GM10847 (cell line): ENCODE measurements around the gene LPO.

Experiments used
- POLR2A ChIP-seq: IDR thresholded peaks from 2 replicates; pipeline ENCODE4 v1.6.1; 2011; ENCODE audit not compliant: insufficient read length; ENCODE audit errors: extremely low read depth

The LPO gene

DNA sequence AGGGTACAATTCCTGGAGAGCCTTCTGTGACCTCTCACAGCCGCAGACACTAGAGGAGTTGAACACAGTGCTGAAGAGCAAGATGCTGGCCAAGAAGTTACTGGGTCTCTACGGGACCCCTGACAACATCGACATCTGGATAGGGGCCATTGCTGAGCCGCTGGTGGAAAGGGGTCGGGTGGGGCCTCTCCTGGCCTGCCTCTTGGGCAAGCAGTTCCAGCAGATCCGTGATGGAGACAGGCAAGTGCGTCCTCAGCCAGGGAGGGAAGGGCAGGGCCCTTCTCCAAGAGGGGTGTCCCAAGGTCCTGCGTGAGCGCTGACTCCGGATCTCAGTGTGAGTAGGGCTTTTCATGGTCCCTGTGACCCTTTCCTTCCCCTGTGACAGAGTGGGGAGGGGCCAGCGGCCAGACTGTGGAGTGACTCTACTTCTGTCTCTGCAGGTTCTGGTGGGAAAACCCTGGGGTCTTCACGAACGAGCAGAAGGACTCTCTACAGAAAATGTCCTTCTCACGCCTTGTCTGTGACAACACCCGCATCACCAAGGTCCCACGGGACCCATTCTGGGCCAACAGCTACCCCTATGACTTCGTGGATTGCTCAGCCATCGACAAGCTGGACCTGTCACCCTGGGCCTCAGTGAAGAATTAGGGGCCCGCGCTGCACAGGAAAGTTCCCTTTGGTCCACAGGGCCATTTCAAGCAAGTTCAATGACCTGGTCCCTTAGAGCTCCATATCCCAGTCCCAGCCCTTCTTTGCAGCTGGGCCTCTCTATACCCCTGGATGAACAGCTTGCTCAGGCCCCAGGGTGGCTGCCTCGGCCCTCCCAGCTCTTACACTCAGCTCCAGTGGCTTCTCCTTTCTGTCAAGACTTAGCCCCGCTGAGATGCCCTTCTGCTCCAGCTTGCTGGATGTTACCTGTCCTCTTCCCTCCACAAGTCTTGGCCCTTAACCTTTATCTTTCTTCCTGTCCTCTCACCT lies 29.3 kb downstream of the LPO start:
- TF ChIP-seq POLR2A = no peak

DNA sequence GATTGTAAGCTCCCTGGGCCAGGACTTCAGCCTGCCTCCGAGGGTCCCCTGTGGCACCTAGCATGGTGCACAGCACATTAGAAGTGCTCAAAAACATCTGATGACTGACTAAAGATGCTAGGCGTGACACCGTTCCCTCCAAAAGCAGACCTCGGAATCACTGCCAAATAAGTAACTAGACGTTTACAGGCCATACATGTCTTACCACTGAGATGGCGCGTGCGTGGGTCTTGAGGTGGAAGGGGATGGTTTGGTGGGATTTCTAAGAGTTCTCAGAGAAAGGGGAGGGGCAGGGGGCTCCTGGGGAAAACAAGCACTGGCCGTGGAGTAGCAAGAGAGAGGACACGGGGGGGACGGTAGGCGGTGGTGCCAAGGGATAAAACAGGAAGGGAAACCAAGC lies 29.9 kb downstream of the LPO start:
- TF ChIP-seq POLR2A = no peak

DNA sequence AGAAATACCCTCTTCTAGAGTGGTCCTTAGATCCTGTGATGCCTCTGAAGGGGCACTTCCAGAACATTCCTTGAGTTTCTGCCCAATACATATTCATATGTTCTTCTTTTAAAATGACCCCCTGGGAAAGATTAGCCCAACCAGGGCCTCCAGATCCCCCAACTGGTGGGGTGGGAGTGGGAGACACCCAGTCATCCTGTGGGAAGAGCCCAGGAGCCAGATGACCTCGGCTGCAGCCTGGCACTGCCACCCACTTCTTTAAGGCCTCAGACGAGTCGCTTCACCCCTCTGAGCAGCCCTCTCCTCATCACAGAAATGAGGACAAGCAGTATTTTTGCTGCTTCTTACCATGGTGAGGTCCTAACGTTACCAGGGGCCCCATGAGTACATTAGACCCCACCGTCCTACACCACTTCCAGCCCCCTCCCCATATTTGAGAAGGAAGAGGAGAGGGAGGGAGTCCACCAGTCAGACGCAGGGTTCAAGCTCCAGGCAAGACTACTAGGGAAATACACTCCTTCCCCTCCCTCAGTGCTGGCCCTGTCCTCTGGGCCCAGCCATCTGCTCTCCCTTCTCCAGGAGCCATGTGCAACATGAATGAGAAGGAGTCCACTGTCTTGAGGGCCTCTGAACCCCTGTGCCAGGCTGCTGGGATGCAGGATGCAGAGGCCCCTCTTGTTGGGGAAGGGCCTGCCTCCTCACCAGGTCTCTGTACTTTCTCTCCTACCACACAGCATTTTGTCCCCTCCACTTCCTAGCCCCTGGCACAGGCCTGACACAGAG lies 30.6 kb downstream of the LPO start:
- no peak for TF ChIP-seq POLR2A

DNA sequence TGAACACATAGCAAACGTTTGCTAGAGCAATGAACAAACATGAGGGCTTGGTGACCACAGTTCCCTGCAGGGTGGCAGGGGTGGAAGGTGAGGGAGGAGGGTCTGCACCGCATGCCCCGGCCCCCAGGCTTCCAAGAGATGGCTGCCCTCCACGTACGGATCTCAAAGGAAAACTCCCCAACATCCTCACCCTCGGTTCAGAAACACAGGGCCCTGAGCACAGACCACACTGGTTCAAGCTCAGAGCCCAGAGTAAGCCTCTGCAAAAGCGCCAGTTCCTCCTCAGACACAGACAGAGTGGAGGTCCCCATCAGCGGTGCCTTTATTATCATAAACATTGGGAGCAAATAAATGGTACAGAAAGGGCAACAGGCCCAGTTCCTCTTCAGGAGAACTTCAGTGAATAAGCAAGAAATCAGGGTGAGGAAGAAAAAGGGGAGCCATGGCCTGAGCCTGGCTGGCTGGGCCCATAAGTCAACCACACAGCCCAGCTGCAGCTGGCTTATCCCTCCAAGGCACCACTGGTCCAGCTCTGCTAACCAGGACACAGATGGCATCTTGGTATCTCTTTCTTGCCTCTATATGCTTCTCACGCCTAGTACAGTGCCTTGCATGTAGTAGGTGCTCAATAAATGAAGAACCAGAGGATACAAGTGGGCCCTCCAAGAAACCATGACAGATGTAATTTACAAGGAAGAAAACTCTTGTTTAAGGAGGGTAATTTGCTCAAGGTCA lies 31.3 kb downstream of the LPO start:
- TF ChIP-seq POLR2A = no peak

DNA sequence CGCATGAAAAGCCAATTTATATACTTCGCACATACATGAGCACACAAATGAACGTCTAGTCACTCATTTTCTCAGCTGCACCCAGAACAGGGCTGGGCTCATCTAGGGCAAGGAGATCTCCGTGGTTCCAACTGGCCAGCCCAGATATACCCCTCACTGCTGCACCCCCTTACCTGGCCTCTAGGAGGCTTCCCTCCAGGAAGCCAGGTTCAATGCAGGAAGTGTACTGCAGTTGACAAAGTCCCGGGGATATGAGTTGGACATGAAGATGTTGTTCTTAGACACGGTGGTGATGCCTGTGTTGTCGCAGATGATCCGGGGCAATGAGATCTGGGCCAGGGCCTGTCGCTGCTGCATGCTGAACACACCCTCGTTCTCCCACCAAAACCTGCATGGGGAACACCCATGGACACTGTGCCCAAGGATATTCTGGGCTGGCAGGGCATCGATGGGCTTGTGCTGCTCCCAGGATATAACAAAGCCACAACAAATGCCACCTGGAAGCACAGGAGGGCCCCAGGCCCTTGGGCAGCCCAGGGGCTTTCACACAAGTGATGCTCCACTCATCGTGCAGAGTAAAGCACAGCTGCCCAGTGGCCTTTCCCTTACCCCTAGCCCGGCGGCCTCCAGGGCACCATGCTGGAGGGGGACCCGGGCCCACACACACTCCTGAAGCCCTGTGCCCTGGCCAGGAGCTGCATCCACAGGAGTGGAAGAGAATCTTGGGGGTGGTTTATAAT lies 32.3 kb downstream of the LPO start:
- no peak for TF ChIP-seq POLR2A

DNA sequence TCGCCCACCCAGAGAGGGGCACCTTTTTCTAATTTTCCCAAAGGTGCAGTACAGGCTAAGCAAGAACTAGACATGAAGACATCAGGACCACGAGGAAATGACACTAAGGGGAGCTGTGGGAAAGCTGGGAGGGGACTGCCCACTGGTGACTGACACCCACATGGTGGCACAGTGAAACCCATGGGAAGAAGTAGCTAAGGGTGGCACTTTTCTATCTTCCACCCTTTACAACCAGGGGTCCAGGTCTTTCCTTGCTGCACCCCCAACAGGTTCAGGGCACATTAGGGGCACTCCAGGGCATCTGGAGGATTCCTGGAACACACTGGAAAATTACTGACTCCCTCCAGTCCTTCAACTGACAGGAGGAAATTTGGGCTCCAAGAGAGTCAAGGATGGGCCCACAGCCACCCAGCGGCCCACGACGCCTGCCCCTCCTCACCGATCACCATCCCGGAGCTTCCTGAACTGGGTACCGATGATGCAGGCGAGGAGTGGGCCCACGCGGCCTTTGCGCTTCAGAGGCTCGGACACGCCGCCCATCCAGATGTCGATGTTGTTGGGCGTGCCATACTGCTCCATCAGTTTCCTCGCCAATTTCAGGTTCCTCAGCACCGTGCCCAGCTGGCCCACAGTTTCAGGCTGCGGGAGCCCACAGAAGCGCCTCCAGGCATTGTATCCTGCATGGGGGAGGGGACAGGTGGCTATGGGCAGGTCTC lies 33.0 kb downstream of the LPO start:
- no peak for TF ChIP-seq POLR2A

DNA sequence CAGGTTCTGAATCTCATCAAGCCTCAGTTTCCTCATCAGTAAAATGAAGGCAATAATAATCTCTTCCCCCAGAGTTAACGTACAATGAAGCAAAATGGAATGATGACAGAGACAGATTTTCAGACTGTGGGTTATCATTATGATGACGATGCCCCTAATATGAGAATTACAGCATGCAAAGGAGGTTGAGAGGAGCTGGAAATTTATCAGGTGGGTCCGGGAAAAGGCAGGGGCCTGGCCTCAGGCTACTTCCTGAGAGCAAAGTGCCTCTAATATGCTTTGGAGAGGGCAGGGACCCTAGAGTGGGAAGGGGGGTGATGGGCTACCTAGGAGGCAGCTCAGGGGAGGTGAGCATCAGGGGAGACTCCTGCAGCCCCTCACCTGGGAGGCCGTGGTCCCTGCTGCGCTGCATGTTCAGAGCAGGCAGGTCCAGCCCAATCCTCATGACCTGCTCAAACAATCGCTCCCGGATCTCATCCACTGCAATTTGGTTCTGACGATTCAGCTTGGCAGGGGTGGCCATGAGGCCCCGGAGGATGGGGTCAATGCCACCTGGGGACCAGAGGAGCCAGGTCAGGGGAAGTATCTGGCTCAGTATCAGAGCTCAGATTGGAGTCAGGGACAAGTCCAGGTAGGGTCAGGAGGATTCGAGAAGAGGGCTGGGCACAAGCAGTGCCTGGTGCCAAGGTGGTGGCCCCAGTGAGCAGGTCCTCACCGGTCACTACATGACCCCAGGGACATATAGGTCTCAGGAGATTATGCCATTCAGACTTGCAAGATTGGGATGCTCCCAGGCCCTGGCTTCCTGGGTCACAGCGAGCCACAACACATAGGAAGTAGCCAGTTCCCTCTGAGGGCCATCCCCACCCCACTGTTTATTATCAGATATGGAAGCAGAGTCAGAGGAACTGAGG lies 34.2 kb downstream of the LPO start:
- TF ChIP-seq POLR2A = no peak

DNA sequence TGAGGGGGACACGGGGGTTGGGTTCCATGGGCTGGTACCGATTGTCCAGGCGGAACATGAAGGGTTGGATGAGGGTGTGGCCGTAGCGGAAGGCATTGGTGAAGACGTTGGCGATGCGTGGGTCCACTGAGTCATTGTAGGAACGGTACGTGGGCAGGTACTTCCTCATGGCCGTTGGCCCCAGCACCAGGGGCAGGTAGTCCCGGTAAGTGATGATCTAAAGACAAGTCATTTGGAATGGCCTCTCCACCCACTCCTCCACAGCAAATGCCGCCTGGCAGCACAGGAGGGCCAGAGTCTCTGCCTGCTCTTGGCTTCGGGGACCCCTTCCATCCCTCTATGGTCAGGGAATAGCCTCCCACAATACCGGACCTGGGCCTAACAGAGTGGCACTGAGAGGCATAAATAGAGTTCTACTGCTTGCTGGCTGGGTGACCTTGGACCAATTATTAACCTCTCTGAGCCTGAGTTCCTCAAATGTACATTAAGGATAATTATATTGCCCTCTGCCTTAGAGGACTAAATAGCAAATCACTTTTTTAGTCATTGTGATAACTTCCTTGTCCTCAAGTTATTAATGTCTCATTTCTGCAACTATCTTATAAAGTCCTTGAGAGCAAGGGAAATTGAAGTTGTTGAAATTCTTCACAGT lies 35.2 kb downstream of the LPO start:
- TF ChIP-seq POLR2A = no peak

DNA sequence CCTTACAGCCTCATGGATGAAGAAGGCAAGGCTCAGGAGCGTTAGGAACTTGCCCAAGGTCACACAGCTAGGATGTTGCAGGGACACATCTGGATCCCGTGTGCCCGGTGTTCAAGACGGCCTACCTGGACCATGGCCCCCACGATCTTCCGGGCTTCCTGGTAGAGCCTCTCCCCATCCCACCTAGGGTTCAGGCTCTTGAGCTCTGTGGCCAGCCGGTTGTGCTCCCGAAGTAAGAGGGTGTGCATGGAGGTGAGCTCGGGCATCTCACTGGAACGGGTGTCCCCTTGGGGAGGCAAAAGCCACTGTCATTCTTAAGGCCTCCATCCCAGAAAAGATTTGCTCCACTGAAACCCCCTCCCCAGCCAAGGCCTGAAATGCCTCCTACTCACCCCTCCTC lies 37.0 kb downstream of the LPO start:
- no peak for TF ChIP-seq POLR2A

DNA sequence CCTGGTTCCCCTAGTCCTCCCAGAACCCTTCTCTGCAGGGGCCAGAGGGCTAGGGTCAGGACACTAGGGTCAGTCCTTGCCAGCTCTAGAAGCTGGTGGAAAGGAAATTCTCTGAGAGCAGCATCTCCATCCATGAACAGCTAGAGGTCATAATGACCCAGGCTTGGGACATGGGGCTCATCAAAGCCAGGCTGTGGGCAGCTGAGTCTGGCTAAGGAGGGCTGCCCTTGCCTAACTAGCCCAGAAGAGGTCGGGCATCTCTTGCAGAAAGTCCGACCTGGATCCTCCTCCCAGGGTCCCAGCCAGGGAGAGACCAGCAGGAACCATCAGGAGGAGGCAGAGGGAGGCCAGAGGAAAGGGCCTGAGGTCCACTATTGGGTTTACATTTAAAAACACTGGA lies 38.0 kb downstream of the LPO start:
- TF ChIP-seq POLR2A = no peak

DNA sequence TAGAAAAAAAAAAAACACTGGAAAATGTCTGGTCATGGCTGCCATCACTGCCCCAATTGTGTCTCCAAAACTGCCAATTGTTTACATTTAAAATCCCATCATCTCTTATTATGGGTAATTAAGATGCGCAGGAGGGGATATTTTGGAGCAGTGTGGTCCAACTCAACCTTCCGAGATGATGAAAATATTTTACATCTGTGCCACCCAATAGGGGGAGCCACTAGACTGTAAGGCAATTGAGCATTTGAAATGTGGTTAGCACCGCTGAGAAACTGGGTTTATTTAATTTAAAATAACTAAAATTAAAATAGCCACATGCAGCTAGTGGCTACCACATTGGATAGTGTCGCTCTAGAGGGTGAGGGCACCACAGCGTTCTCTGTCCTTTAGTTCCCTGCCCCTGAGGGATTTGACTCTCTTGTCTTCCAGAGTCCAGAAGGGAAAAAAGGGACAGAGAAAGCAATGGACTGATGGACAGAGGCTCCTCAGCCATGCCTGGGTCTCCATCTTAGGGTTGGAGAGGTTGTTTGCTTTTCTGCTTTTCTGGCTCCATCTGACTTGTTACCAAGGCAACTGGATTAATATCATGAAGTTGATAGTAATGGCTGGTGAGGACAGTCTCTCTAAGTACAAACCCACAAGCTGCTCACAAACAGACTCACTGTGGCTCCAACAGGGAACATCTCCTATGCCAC lies 38.9 kb downstream of the LPO start:
- TF ChIP-seq POLR2A = no peak
